ENCODE measurements around the gene ARHGEF1.

ARHGEF1 gene

DNA sequence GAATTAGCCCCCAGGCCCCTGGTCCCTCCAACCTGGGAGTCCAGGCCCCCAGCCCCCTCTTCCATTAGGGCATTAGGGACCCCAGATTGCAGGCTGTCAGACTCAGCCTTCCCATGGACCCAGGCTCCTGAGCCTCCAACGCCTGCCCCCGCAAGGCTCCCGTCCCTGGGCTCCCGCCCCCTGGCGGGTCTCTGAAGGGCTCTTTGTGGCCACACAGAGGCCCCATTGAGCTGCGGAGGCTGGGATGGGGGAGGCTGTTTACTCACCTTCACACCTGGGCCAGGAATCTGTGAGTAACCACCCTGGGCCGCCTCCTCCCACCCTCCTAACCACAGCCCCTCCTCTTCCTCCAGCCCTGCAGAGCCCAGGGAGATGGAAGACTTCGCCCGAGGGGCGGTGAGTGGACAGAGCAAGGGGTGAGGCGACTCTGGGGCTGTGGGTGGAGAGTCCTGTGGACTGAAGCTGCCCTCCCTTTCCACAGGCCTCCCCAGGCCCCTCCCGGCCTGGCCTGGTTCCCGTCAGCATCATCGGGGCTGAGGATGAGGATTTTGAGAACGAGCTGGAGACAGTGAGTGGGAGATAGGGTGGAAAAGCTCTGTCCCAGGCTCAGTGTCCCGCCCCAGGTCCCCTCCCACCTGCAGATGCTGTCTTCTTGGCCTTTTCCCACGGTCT, 4.9 kb downstream of the ARHGEF1 start:
- DNase-seq (ENCODE audit: insufficient read length) = no peak
- no peak for TF ChIP-seq TAF1 (IDR thresholded peaks at IDR 0.05; ENCODE audit: borderline replicate concordance, low read depth, low read length)
- no peak; the same call in 1 of the 2 replicates for TF ChIP-seq POLR2A (IDR thresholded peaks at IDR 0.05; ENCODE audit: low read depth, low read length)
- TF ChIP-seq POLR2AphosphoS5 (IDR thresholded peaks at IDR 0.05; ENCODE audit: low read depth, low read length) = no peak
- peak; percentile 71 for FAIRE-seq

DNA sequence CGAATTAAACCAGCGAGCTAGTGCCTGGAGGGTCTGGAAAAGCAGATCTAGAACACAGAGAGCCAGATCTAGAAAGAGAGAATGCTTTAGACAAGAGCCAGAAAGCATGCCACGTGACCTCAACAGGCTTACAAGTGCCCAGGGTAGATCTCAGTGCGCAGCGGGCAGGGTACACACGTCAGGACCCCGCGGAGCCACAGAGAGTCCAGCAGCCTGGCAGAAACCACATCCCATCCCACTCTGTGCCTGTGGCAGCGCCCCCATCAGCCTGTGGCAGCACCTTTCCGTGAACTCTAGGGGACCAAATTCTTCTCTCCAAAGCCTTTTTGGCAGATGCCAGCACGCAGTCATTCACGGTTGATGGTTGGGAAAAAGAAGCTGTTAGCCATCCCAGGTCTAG, 5.9 kb downstream of the ARHGEF1 start:
- no peak for TF ChIP-seq TAF1 (IDR thresholded peaks at IDR 0.05; ENCODE audit: borderline replicate concordance, low read depth, low read length)
- TF ChIP-seq POLR2A (IDR thresholded peaks at IDR 0.05; ENCODE audit: low read depth, low read length) = no peak
- no peak for TF ChIP-seq POLR2AphosphoS5 (IDR thresholded peaks at IDR 0.05; ENCODE audit: low read depth, low read length)
- no peak for DNase-seq (ENCODE audit: insufficient read length)
- no peak for FAIRE-seq

DNA sequence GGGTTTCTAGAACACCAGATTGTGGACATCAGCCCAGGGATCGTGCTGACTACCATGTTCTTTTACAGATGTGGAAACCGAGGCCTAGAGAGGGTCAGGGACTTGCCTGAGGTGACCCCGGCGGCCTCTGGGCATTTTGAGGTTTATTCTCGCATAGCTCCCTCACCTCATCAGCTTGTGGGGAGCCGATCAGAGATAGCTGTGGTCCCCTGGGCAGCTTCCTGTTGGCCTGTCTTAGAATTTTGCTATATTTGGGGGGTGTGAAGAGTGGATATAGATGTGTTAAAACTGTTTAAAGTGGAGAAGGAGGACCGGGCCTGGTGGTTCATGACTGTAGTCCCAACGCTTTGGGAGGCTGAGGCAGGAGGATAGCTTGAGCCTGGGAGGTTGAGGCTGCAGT, 6.9 kb downstream of the ARHGEF1 start:
- TF ChIP-seq TAF1 (IDR thresholded peaks at IDR 0.05; ENCODE audit: borderline replicate concordance, low read depth, low read length) (no peak), POLR2AphosphoS5 (IDR thresholded peaks at IDR 0.05; ENCODE audit: low read depth, low read length) (no peak), POLR2A (IDR thresholded peaks at IDR 0.05; ENCODE audit: low read depth, low read length) (no peak)
- DNase-seq (ENCODE audit: insufficient read length) (no peak), FAIRE-seq (no peak)

DNA sequence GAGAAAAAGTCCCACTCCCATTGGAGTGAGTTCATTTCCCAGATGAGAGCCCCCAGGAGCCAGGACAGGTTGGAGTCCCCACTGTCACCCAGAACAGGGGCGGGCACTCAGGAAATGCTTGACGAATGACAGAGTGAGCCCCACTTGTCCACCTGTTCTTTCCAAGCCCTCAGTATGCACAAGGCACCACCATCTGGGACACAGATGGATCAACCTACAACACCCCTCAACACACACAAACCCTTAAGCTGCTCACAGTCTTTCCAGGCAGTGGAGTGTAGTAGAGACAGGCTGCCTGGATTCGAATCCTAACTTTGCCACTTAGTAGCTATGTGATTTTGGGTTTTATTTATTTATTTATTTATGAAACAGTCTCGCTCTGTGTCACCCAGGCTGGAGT, 8.0 kb downstream of the ARHGEF1 start:
- FAIRE-seq (no peak), DNase-seq (ENCODE audit: insufficient read length) (no peak)
- TF ChIP-seq POLR2A (IDR thresholded peaks at IDR 0.05; ENCODE audit: low read depth, low read length) (peak; percentile 29; the same call in 1 of the 2 replicates), TAF1 (IDR thresholded peaks at IDR 0.05; ENCODE audit: borderline replicate concordance, low read depth, low read length) (no peak), POLR2AphosphoS5 (IDR thresholded peaks at IDR 0.05; ENCODE audit: low read depth, low read length) (0 out of 2 replicates have a peak, but pooled peaks have one; percentile 35)

DNA sequence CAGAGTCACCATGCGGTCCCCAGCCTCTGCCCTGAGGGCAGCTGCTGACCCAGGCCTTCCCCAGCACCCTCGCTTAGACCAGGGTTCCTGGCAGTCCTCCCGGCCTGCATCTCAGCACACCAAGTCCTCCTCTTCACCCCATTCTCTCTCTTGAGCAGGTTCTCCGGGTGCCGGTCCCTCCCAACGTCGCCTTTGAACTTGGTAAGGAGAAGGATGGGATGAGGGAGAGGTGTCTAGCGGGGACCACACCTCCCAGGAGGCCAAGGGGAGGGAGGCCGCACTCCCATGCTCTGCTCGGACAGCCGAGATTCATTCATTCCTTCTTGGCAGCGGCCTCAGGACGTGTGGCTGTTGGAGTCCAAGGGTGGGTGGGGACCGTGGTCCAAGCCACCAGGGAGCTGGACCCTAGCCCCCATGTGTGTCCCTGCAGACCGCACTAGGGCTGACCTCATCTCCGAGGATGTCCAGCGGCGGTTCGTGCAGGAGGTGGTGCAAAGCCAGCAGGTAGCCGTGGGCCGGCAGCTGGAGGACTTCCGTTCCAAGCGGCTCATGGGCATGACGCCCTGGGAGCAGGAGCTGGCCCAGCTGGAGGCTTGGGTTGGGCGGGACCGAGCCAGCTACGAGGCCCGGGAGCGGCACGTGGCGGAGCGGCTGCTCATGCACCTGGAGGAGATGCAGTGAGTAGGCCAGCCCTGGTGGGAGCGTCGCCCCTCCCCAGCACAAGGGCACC, 9.4 kb downstream of the ARHGEF1 start:
- FAIRE-seq (no peak), DNase-seq (ENCODE audit: insufficient read length) (no peak)
- TF ChIP-seq POLR2AphosphoS5 (IDR thresholded peaks at IDR 0.05; ENCODE audit: low read depth, low read length) (no peak), TAF1 (IDR thresholded peaks at IDR 0.05; ENCODE audit: borderline replicate concordance, low read depth, low read length) (no peak), POLR2A (IDR thresholded peaks at IDR 0.05; ENCODE audit: low read depth, low read length) (no peak)

DNA sequence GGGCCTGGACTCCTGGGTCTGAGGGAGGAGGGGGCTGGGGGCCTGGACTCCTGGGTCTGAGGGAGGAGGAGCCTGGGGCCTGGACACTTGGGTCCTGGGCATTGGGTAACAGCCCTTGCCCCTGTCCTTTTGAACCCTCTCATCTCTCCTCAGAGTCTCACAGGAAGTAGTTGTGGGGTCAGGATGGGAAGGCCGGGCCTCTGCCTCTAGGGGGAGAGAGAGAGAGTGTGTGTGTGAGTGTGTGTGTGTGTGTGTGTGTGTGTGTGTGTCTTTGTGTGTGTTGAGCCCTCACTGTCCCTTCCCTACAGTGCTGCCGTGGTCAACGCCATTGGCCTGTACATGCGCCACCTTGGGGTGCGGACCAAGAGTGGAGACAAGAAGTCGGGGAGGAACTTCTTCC, 10.9 kb downstream of the ARHGEF1 start:
- no peak for DNase-seq (ENCODE audit: insufficient read length)

DNA sequence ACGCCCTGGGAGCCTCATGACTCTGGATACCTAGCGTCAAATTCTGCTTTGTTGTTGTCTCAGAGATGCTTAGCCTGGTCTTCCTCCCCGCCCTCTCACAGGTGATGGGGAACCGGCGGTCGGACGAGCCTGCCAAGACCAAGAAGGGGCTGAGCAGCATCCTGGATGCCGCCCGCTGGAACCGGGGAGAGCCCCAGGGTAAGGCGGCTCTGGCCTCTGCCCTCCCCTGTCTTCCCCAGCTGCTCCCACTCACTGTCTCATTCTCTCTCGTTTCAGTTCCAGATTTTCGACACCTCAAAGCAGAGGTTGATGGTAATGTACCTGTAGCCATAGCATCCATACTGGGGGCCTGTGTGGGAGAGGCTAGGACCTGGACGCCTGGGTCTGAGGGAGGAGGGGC, 11.4 kb downstream of the ARHGEF1 start:
- FAIRE-seq (no peak), DNase-seq (ENCODE audit: insufficient read length) (no peak)
- TF ChIP-seq POLR2AphosphoS5 (IDR thresholded peaks at IDR 0.05; ENCODE audit: low read depth, low read length) (no peak), TAF1 (IDR thresholded peaks at IDR 0.05; ENCODE audit: borderline replicate concordance, low read depth, low read length) (no peak), POLR2A (IDR thresholded peaks at IDR 0.05; ENCODE audit: low read depth, low read length) (no peak)

More for the DNA sequence above, 10.9 kb downstream of the ARHGEF1 start:
- no peak for TF ChIP-seq POLR2AphosphoS5 (IDR thresholded peaks at IDR 0.05; ENCODE audit: low read depth, low read length)
- TF ChIP-seq TAF1 (IDR thresholded peaks at IDR 0.05; ENCODE audit: borderline replicate concordance, low read depth, low read length) = no peak
- no peak for TF ChIP-seq POLR2A (IDR thresholded peaks at IDR 0.05; ENCODE audit: low read depth, low read length)
- peak; percentile 21 for FAIRE-seq

DNA sequence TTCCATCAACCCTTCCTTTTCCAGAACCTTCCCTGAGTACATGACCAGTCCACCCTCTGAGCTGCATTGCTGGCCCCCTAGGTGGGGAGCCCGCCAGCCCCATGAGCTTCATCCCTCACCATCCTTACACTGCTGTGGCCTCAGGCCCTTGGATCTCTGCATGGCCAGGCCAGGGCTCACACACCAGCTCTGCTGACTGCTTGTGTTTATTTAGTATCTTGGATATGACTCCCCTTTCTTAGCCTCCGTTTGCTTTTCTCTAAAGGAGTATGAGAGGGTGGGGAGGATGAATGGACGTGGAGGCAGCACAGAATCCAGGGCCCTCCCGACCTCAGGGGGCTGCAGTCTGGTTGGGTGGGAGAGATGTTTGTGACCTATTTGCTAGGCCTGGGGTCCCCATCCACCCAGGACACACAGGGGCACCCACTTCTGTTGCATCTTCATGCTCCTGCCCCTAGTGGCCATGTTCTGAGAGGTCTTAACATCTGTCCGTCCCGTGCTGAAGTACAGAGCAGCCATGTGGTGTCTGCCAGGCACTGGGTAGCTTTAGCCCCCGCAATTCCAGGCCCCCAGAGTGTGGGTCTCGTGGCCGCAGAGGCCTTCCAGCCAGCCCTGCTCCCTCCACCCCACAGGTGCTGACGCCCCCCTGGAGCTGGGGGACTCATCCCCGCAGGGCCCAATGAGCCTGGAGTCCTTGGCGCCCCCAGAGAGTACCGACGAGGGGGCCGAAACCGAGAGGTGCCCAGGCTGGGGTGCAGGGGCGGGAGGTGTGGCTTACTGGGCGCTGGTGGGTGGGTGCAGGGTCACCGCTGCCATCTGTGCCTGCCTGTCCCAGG, 13.0 kb downstream of the ARHGEF1 start:
- DNase-seq (ENCODE audit: insufficient read length) = no peak
- TF ChIP-seq POLR2AphosphoS5 (IDR thresholded peaks at IDR 0.05; ENCODE audit: low read depth, low read length) (no peak), TAF1 (IDR thresholded peaks at IDR 0.05; ENCODE audit: borderline replicate concordance, low read depth, low read length) (no peak), POLR2A (IDR thresholded peaks at IDR 0.05; ENCODE audit: low read depth, low read length) (no peak)
- no peak for FAIRE-seq

DNA sequence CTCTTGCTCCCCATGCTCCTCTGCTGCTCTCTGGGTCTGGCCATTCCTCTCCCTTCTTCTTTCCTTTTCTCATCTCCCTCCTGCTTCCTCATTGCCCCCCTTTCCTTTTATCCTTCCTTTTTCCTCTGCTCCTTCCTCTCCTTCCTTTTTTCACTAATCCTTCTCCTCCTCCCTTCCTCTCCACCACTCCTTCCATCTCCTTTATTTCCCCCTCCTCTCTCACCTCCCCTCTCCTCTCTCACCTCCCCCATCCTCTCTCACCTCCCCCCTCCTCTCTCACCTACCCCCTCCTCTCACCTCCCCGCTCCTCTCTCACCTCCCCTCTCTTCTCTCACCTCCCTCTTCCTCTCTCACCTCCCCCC, 13.6 kb downstream of the ARHGEF1 start:
- TF ChIP-seq POLR2A (IDR thresholded peaks at IDR 0.05; ENCODE audit: low read depth, low read length) (no peak), TAF1 (IDR thresholded peaks at IDR 0.05; ENCODE audit: borderline replicate concordance, low read depth, low read length) (no peak), POLR2AphosphoS5 (IDR thresholded peaks at IDR 0.05; ENCODE audit: low read depth, low read length) (no peak)
- no peak for DNase-seq (ENCODE audit: insufficient read length)
- FAIRE-seq = no peak

DNA sequence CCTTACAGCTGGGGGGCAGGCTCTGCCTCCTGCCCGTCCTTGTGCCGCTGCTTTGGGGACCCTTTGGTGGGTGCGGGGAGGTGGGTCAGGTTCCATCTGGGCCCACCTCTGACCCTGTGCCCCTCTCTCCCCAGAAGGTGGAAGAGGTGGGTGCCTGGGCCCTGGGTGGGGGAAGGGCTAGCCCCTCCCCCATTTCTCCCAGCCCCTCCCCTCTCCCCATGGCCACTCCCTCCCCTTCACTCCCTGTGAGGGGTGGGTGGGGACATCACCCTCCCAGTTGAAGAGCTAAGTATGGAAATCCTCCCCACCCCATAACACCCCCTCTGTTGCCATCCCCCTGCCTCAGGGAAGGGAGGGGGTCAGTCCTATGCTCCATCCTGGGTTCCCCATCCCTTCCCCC, 14.2 kb downstream of the ARHGEF1 start:
- no peak for FAIRE-seq

DNA sequence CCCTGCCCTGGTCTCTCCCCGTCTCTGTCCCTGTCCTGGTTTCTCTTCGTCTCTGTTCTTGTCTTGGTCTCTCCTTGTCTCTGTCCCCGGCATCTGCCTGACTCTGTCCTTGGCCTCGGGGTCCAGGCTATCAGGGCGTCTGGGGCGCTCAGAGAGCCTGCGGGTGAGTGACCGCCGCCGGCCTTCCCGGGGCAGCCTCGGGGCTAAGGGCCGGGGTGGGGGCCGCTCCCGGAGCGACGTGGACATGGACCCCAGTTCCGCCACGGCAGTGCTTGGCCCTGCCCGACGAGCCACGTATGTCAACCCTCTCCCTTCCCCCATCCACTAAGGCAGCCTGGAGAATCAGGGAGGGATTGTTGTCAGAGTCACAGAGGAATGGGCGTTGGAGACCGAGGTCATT, 14.8 kb downstream of the ARHGEF1 start:
- no peak for FAIRE-seq
- TF ChIP-seq TAF1 (IDR thresholded peaks at IDR 0.05; ENCODE audit: borderline replicate concordance, low read depth, low read length) = no peak
- no peak for TF ChIP-seq POLR2AphosphoS5 (IDR thresholded peaks at IDR 0.05; ENCODE audit: low read depth, low read length)
- TF ChIP-seq POLR2A (IDR thresholded peaks at IDR 0.05; ENCODE audit: low read depth, low read length) = no peak
- no peak for DNase-seq (ENCODE audit: insufficient read length)

More for the DNA sequence above, 14.2 kb downstream of the ARHGEF1 start:
- no peak for DNase-seq (ENCODE audit: insufficient read length)
- TF ChIP-seq TAF1 (IDR thresholded peaks at IDR 0.05; ENCODE audit: borderline replicate concordance, low read depth, low read length) (no peak), POLR2AphosphoS5 (IDR thresholded peaks at IDR 0.05; ENCODE audit: low read depth, low read length) (no peak), POLR2A (IDR thresholded peaks at IDR 0.05; ENCODE audit: low read depth, low read length) (no peak)
